ENCODE data around the gene MRLN. TPM values are rescaled to one million over a fixed set of nuclear protein-coding genes. Genes with fewer than 3 reads are reported as not detected.

MRLN gene
- total and polyA plus RNA-seq, 8 donors: 5.0 TPM; not detected in 7

- TF ChIP-seq EP300 (IDR thresholded peaks at IDR 0.05) (no peak), POLR2AphosphoS5 (IDR thresholded peaks at IDR 0.05) (no peak), POLR2A (IDR thresholded peaks at IDR 0.05) (no peak)
- TF ChIP-seq, protein P1, sequence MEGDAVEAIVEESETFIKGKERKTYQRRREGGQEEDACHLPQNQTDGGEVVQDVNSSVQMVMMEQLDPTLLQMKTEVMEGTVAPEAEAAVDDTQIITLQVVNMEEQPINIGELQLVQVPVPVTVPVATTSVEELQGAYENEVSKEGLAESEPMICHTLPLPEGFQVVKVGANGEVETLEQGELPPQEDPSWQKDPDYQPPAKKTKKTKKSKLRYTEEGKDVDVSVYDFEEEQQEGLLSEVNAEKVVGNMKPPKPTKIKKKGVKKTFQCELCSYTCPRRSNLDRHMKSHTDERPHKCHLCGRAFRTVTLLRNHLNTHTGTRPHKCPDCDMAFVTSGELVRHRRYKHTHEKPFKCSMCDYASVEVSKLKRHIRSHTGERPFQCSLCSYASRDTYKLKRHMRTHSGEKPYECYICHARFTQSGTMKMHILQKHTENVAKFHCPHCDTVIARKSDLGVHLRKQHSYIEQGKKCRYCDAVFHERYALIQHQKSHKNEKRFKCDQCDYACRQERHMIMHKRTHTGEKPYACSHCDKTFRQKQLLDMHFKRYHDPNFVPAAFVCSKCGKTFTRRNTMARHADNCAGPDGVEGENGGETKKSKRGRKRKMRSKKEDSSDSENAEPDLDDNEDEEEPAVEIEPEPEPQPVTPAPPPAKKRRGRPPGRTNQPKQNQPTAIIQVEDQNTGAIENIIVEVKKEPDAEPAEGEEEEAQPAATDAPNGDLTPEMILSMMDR (IDR thresholded peaks at IDR 0.05): no peak
- 36 to 53% (median 45%) methylated on average over 3 of the region's 3 CpGs for WGBS, 5 donors
- no peaks in the 10 kb centered on the region for H3K9me3 ChIP-seq
Measured at GRCh38 chr10:59711871-59712494, 41.3 kb downstream of the MRLN start.

GRCh38 chr10:59709395-59710125, 43.7 kb downstream of the MRLN start, which contains the start of gene SLC16A9:
SLC16A9 (minus strand) TSS chr10:59709850; CDS start chr10:59684291, 25,559 bp downstream.
- no peaks in the 10 kb centered on the region for H3K36me3 ChIP-seq
- peak; percentile 44 to 91 for DNase-seq
- H3K27ac ChIP-seq: peak within 1 kb of the TSS in 3 of 5 donors; percentile 1 to 65 (median 46)
- peaks cover 0 to 42% (median 26%) of the 10 kb centered on the region in 3 donors for H3K27me3 ChIP-seq
- no peaks in the 10 kb centered on the region for H3K9me3 ChIP-seq
- intact Hi-C loops (cut with DNase I; ENCODE audit: low total_unique reads): no loop called here
- TF ChIP-seq, protein P1 (IDR thresholded peaks at IDR 0.05): peak in 1 of 7 experiments; percentile 21
- no peak for TF ChIP-seq EP300 (IDR thresholded peaks at IDR 0.05)
- peaks cover 9 to 26% (median 20%) of the 10 kb centered on the region in 4 donors for H3K4me1 ChIP-seq
- peak within 1 kb of the TSS; percentile 49 to 77 (median 53) for H3K4me3 ChIP-seq
- WGBS, 5 donors: 0 to 1% (median 1%) methylated on average over 23 to 66 of the region's 68 CpGs

More at GRCh38 chr10:59711871-59712494, 41.3 kb downstream of the MRLN start:
- intact Hi-C loops (cut with DNase I; ENCODE audit: low total_unique reads): no loop called here
- H3K36me3 ChIP-seq: no peaks in the 10 kb centered on the region
- H3K27ac ChIP-seq: no peak overlapping the region
- H3K27me3 ChIP-seq: peaks cover 0 to 41% (median 26%) of the 10 kb centered on the region in 3 donors
- H3K4me1 ChIP-seq: peaks cover 9 to 26% (median 20%) of the 10 kb centered on the region in 4 donors
- DNase-seq: no peak
- H3K4me3 ChIP-seq: no peak overlapping the region

DNA sequence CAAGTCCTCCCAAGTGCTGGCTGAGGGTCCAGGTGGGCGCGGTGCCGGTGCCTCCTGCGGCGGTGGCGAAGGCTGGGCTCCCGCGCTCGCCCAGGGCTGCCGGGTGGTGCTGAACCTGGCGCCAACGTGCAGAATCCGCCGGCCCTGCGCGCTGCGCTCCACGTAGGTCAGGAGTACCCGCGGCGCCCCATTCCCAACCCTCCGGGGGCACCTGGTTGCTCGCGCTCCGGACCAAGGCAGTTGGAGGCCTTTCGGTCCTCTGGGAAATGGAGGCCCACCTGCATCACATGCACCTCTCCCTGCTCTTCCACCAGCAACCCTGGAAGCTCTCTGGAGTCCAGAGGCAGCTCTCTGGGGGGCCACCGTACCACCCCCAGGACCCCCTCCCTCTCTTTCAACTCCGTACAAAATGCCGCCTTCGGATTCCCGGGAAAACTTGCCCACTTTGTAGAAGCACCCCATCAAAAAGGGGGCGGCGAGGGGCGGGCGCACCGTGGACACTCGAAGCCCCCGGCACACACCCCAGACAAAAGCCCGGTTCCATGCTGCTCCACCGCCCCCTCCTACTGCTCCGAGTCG, 44.4 kb downstream of the MRLN start:
- Histone ChIP-seq H3K36me3 (no peaks in the 10 kb centered on the region), H3K27ac (peak overlapping the region in 3 of 5 donors; percentile 1 to 65 (median 46)), H3K4me1 (peaks cover 9 to 26% (median 20%) of the 10 kb centered on the region in 4 donors), H3K27me3 (peaks cover 0 to 42% (median 26%) of the 10 kb centered on the region in 3 donors), H3K9me3 (no peaks in the 10 kb centered on the region), H3K4me3 (peak overlapping the region; percentile 49 to 77 (median 53))
- peak in 1 of 2 donors; percentile 67 for DNase-seq
- WGBS, 5 donors: 0 to 5% (median 2%) methylated on average over 23 to 42 of the region's 42 CpGs
- TF ChIP-seq POLR2AphosphoS5 (IDR thresholded peaks at IDR 0.05) (no peak), POLR2A (IDR thresholded peaks at IDR 0.05) (no peak), EP300 (IDR thresholded peaks at IDR 0.05) (no peak)
- TF ChIP-seq, protein P1 (IDR thresholded peaks at IDR 0.05): no peak
- intact Hi-C loops (cut with DNase I; ENCODE audit: low total_unique reads): no loop called here

All from stomach (tissue), 9 donors.